SK-N-SH treated with all-trans-retinoic acid at 6 μM for 48 hours (cell line): ENCODE measurements around the gene EMID1.
A peak's percentile ranks its signal among the peaks of the same experiment; 100 is the strongest.

Experiments used
- ATAC-seq: fragments of 200-7000 bp; cut with Tn5 transposase; 3 replicates; pipeline ENCODE4 v1.9.1; 2020; ENCODE audit warnings: mild to moderate bottlenecking, moderate library complexity
- ARNTL ChIP-seq: fragments of 450-650 bp; formaldehyde crosslinking; IDR thresholded peaks from 2 replicates; pipeline ENCODE4 v1.5.0; 2020; ENCODE audit warnings: low read depth, mild to moderate bottlenecking, moderate library complexity, borderline replicate concordance
- BACH2 ChIP-seq: fragments of 250-450 bp; sonication (Bioruptor Pico); IDR thresholded peaks from 2 replicates; pipeline ENCODE4 v1.9.0; 2021; ENCODE audit warnings: mild to moderate bottlenecking, borderline replicate concordance
- ESRRG ChIP-seq: fragments of 250-450 bp; sonication (Bioruptor Pico); IDR thresholded peaks from 2 replicates; pipeline ENCODE4 v1.6.1; 2021; ENCODE audit warnings: mild to moderate bottlenecking
- GLIS3 ChIP-seq: fragments of 250-450 bp; sonication (Bioruptor Pico); IDR thresholded peaks from 2 replicates; pipeline ENCODE4 v1.5.0; 2020; ENCODE audit warnings: mild to moderate bottlenecking, moderate library complexity
- ISL1 ChIP-seq: fragments of 250-450 bp; sonication (Bioruptor Pico); IDR thresholded peaks from 2 replicates; pipeline ENCODE4 v2.1.2; 2022; ENCODE audit warnings: mild to moderate bottlenecking, moderate library complexity
- PPARA ChIP-seq: fragments of 250-450 bp; sonication (Bioruptor Pico); IDR thresholded peaks from 2 replicates; pipeline ENCODE4 v1.5.0; 2020; ENCODE audit warnings: mild to moderate bottlenecking, borderline replicate concordance
- RARB ChIP-seq: fragments of 250-450 bp; sonication (Bioruptor Pico); IDR thresholded peaks from 2 replicates; pipeline ENCODE4 v1.8.0; 2021; ENCODE audit warnings: mild to moderate bottlenecking, moderate library complexity
- TCF4 ChIP-seq: fragments of 250-450 bp; sonication (Bioruptor Pico); IDR thresholded peaks from 2 replicates; pipeline ENCODE4 v1.8.0; 2021; ENCODE audit warnings: mild to moderate bottlenecking, moderate library complexity, borderline replicate concordance
- TOX ChIP-seq: fragments of 250-450 bp; sonication (Bioruptor Pico); IDR thresholded peaks from 2 replicates; pipeline ENCODE4 v1.8.0; 2021; ENCODE audit warnings: mild to moderate bottlenecking, moderate library complexity, borderline replicate concordance
- ZC3H10 ChIP-seq: fragments of 250-450 bp; sonication (Bioruptor Pico); IDR thresholded peaks from 2 replicates; pipeline ENCODE4 v1.5.1; 2021; ENCODE audit warnings: mild to moderate bottlenecking, moderate library complexity
- ZFP3 ChIP-seq: fragments of 250-450 bp; sonication (Bioruptor Pico); IDR thresholded peaks from 2 replicates; pipeline ENCODE4 v1.5.0; 2020; ENCODE audit warnings: mild to moderate bottlenecking, moderate library complexity
- ZNF565 ChIP-seq: fragments of 450-650 bp; formaldehyde crosslinking; conservative IDR thresholded peaks from 2 replicates; pipeline ENCODE4 v1.5.0; 2020; ENCODE audit warnings: low read depth, mild to moderate bottlenecking, moderate library complexity
- ZNF70 ChIP-seq: fragments of 450-650 bp; formaldehyde crosslinking; IDR thresholded peaks from 2 replicates; pipeline ENCODE4 v1.5.0; 2020; ENCODE audit warnings: mild to moderate bottlenecking, moderate library complexity
- ZNF8 ChIP-seq: fragments of 450-650 bp; formaldehyde crosslinking; IDR thresholded peaks from 2 replicates; pipeline ENCODE4 v1.5.0; 2020; ENCODE audit warnings: mild to moderate bottlenecking, moderate library complexity
- TF ChIP-seq, protein P1 (sequence below): fragments of 250-450 bp; sonication (Bioruptor Pico); IDR thresholded peaks from 2 replicates; pipeline ENCODE4 v1.5.0; 2020; ENCODE audit warnings: mild to moderate bottlenecking, moderate library complexity
- TF ChIP-seq, protein P2 (sequence below): fragments of 250-450 bp; sonication (Bioruptor Pico); IDR thresholded peaks from 2 replicates; pipeline ENCODE4 v1.5.1; 2020; ENCODE audit warnings: low read depth, mild to moderate bottlenecking, moderate library complexity
- TF ChIP-seq, protein P3 (sequence below): fragments of 250-450 bp; sonication (Bioruptor Pico); IDR thresholded peaks from 2 replicates; pipeline ENCODE4 v1.8.0; 2021; ENCODE audit warnings: low read depth, mild to moderate bottlenecking, moderate library complexity, borderline replicate concordance
- TF ChIP-seq, protein P4 (sequence below): fragments of 250-450 bp; sonication (Bioruptor Pico); IDR thresholded peaks from 2 replicates; pipeline ENCODE4 v1.5.1; 2021; ENCODE audit warnings: mild to moderate bottlenecking, moderate library complexity
- TF ChIP-seq, protein P5 (sequence below): fragments of 250-450 bp; sonication (Bioruptor Pico); IDR thresholded peaks from 2 replicates; pipeline ENCODE4 v1.8.0; 2020; ENCODE audit warnings: mild to moderate bottlenecking, moderate library complexity, borderline replicate concordance

EMID1 gene

DNA sequence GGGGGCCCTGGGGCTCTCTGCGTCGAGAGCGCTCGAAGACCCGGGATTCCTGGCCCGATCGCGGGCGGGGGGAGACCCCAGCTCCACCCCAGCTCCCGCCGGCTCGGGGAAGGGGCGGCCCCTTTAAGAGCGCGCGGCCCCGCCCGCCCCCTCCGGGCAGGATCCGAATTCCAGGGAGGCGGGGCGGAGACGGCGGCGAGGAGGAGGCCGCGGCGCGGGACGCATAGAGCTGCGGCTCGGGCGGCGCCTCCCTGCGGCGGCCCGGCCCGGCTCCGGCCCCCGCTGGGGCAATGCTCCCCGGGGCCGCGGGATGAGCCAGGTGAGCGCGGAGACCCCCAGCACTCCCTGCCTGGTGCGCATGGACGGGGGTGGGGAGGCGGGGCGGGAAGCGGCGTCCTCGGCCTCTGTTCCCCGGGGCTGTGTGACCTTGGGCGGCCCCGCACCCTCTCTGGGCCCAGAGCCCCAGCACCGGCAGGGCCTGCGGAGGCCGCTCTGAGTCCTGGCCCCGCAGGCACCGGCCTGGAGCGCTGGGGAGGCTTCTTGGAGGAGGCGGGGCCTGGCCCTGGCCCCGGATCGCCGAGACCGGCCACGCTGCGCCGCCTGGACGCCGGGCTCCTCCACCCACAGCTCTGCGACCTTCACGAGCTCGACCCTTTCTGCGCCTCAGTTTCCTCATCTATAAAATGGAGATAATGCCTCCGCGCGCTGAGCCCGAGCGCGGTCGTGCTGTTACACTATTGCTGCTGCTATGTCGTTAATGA, 101.3 kb downstream of the EMID1 start:
- TF ChIP-seq GLIS3 (CRISPR knock-in tag) (0 out of 2 replicates have a peak, but pooled peaks have one; percentile 52), ISL1 (CRISPR knock-in tag) (no peak), ZNF565 (CRISPR knock-in tag) (no peak), TCF4 (CRISPR knock-in tag) (no peak), ZNF70 (peak; percentile 99), BACH2 (CRISPR knock-in tag) (no peak), PPARA (CRISPR knock-in tag) (no peak), ZC3H10 (CRISPR knock-in tag) (no peak)
- TF ChIP-seq, protein P1, sequence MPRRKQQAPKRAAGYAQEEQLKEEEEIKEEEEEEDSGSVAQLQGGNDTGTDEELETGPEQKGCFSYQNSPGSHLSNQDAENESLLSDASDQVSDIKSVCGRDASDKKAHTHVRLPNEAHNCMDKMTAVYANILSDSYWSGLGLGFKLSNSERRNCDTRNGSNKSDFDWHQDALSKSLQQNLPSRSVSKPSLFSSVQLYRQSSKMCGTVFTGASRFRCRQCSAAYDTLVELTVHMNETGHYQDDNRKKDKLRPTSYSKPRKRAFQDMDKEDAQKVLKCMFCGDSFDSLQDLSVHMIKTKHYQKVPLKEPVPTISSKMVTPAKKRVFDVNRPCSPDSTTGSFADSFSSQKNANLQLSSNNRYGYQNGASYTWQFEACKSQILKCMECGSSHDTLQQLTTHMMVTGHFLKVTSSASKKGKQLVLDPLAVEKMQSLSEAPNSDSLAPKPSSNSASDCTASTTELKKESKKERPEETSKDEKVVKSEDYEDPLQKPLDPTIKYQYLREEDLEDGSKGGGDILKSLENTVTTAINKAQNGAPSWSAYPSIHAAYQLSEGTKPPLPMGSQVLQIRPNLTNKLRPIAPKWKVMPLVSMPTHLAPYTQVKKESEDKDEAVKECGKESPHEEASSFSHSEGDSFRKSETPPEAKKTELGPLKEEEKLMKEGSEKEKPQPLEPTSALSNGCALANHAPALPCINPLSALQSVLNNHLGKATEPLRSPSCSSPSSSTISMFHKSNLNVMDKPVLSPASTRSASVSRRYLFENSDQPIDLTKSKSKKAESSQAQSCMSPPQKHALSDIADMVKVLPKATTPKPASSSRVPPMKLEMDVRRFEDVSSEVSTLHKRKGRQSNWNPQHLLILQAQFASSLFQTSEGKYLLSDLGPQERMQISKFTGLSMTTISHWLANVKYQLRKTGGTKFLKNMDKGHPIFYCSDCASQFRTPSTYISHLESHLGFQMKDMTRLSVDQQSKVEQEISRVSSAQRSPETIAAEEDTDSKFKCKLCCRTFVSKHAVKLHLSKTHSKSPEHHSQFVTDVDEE = no peak
- TF ChIP-seq, protein P2, sequence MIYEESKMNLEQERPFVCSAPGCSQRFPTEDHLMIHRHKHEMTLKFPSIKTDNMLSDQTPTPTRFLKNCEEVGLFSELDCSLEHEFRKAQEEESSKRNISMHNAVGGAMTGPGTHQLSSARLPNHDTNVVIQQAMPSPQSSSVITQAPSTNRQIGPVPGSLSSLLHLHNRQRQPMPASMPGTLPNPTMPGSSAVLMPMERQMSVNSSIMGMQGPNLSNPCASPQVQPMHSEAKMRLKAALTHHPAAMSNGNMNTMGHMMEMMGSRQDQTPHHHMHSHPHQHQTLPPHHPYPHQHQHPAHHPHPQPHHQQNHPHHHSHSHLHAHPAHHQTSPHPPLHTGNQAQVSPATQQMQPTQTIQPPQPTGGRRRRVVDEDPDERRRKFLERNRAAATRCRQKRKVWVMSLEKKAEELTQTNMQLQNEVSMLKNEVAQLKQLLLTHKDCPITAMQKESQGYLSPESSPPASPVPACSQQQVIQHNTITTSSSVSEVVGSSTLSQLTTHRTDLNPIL = no peak
- ATAC-seq = peak; percentile 72

DNA sequence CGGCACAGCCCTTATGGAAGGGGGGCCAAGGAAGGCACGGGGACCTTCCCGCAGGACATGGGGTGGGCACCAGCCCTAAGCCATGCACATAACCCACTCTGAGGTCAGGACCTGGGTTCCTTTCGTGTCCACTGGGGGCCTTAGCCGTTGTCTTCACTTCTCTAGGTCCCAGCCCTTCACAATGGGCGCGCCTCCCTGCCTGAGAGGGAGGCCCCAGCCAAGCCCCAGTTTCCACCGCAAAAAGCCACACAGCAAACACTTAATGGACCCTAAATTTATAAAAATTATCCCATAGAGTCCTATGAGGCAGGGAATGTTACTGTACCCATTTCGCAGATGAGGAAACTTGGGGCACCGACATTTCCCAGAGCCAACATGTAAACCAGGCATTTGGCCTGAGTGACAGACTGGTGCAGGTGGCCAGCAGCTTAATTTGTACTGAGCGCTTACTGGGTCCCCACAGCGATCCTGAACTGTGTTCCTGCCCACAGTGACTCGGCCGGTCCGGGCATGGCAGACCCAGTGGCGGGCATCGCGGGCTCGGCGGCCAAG, 102.0 kb downstream of the EMID1 start:
- no peak for TF ChIP-seq ESRRG (CRISPR knock-in tag)
- no peak for TF ChIP-seq ARNTL (CRISPR knock-in tag)
- TF ChIP-seq, protein P3, sequence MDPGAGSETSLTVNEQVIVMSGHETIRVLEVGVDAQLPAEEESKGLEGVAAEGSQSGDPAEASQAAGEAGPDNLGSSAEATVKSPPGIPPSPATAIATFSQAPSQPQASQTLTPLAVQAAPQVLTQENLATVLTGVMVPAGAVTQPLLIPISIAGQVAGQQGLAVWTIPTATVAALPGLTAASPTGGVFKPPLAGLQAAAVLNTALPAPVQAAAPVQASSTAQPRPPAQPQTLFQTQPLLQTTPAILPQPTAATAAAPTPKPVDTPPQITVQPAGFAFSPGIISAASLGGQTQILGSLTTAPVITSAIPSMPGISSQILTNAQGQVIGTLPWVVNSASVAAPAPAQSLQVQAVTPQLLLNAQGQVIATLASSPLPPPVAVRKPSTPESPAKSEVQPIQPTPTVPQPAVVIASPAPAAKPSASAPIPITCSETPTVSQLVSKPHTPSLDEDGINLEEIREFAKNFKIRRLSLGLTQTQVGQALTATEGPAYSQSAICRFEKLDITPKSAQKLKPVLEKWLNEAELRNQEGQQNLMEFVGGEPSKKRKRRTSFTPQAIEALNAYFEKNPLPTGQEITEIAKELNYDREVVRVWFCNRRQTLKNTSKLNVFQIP (CRISPR knock-in tag) = no peak
- TF ChIP-seq ZNF8 (CRISPR knock-in tag) = no peak
- no peak for TF ChIP-seq TCF4 (CRISPR knock-in tag)
- no peak for TF ChIP-seq RARB (CRISPR knock-in tag)
- TF ChIP-seq ZFP3 (CRISPR knock-in tag) = no peak
- no peak for TF ChIP-seq ISL1 (CRISPR knock-in tag)
- TF ChIP-seq, protein P2 = no peak
- TF ChIP-seq, protein P4, sequence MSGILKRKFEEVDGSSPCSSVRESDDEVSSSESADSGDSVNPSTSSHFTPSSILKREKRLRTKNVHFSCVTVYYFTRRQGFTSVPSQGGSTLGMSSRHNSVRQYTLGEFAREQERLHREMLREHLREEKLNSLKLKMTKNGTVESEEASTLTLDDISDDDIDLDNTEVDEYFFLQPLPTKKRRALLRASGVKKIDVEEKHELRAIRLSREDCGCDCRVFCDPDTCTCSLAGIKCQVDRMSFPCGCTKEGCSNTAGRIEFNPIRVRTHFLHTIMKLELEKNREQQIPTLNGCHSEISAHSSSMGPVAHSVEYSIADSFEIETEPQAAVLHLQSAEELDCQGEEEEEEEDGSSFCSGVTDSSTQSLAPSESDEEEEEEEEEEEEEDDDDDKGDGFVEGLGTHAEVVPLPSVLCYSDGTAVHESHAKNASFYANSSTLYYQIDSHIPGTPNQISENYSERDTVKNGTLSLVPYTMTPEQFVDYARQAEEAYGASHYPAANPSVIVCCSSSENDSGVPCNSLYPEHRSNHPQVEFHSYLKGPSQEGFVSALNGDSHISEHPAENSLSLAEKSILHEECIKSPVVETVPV = no peak
- ATAC-seq = no peak

DNA sequence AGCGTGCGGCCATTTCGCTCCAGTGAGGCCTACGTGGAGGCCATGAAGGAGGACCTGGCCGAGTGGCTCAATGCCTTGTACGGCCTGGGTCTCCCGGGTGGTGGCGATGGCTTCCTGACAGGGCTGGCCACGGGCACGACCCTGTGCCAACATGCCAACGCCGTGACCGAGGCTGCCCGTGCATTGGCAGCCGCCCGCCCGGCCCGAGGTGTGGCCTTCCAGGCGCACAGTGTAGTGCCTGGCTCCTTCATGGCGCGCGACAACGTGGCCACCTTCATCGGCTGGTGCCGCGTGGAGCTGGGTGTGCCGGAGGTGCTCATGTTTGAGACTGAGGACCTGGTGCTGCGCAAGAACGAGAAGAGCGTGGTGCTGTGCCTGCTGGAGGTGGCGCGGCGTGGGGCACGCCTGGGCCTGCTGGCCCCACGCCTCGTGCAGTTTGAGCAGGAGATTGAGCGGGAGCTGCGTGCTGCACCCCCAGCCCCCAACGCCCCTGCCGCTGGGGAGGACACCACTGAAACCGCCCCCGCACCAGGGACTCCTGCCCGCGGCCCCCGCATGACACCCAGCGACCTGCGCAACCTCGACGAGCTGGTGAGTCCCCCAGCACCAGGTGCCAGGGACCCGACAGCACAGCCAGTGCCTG, 102.6 kb downstream of the EMID1 start:
- ATAC-seq = no peak
- TF ChIP-seq, protein P5, sequence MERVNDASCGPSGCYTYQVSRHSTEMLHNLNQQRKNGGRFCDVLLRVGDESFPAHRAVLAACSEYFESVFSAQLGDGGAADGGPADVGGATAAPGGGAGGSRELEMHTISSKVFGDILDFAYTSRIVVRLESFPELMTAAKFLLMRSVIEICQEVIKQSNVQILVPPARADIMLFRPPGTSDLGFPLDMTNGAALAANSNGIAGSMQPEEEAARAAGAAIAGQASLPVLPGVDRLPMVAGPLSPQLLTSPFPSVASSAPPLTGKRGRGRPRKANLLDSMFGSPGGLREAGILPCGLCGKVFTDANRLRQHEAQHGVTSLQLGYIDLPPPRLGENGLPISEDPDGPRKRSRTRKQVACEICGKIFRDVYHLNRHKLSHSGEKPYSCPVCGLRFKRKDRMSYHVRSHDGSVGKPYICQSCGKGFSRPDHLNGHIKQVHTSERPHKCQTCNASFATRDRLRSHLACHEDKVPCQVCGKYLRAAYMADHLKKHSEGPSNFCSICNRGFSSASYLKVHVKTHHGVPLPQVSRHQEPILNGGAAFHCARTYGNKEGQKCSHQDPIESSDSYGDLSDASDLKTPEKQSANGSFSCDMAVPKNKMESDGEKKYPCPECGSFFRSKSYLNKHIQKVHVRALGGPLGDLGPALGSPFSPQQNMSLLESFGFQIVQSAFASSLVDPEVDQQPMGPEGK = no peak
- TF ChIP-seq ZC3H10 (CRISPR knock-in tag) = no peak
- no peak for TF ChIP-seq TOX (CRISPR knock-in tag)
